IMR-90 (cell line): ENCODE measurements around the gene SFTPA1.
"Not testable (repeated sequence)": the region's sequence is repeated elsewhere in the genome, so short reads cannot be mapped to it uniquely, and the experiment has no call there.

Experiments
- BHLHE40 ChIP-seq: fragments of 150-350 bp; IDR thresholded peaks from 2 replicates; pipeline ENCODE4 v1.6.1; 2016; ENCODE audit warnings: mild to moderate bottlenecking, low read depth, low read length
- CEBPB ChIP-seq: IDR thresholded peaks from 2 replicates; pipeline ENCODE4 v1.6.1; 2012; ENCODE audit warnings: low read depth, low read length, improper control_type of control experiment
- CTCF ChIP-seq: conservative IDR thresholded peaks from 2 replicates; pipeline ENCODE4 v1.5.1; 2012; ENCODE audit warnings: mild to moderate bottlenecking, low read depth, low read length, improper control_type of control experiment
- ELK1 ChIP-seq: fragments of 150-350 bp; IDR thresholded peaks from 2 replicates; pipeline ENCODE4 v1.6.1; 2016; ENCODE audit warnings: low read depth, mild to moderate bottlenecking, low read length, moderate library complexity, borderline replicate concordance
- MAFK ChIP-seq: IDR thresholded peaks from 2 replicates; pipeline ENCODE4 v1.6.1; 2012; ENCODE audit warnings: low read depth, low read length, improper control_type of control experiment
- MAZ ChIP-seq: IDR thresholded peaks from 2 replicates; pipeline ENCODE4 v1.6.1; 2012; ENCODE audit warnings: low read depth, mild to moderate bottlenecking, low read length, improper control_type of control experiment, moderate library complexity, borderline replicate concordance
- MXI1 ChIP-seq: IDR thresholded peaks from 2 replicates; pipeline ENCODE4 v1.6.1; 2012; ENCODE audit warnings: low read depth, mild to moderate bottlenecking, low read length, moderate library complexity, borderline replicate concordance
- POLR2A ChIP-seq: IDR thresholded peaks from 2 replicates; pipeline ENCODE4 v1.6.1; 2012; ENCODE audit warnings: mild to moderate bottlenecking, low read depth, low read length
- RAD21 ChIP-seq: IDR thresholded peaks from 2 replicates; pipeline ENCODE4 v1.6.1; 2012; ENCODE audit warnings: low read length, improper control_type of control experiment
- RCOR1 ChIP-seq: IDR thresholded peaks from 2 replicates; pipeline ENCODE4 v1.6.1; 2012; ENCODE audit warnings: mild to moderate bottlenecking, low read length, improper control_type of control experiment; ENCODE audit not compliant: insufficient replicate concordance
- RFX5 ChIP-seq: IDR thresholded peaks from 2 replicates; pipeline ENCODE4 v1.8.0; 2012; ENCODE audit warnings: low read depth, mild to moderate bottlenecking, low read length, moderate library complexity
- USF2 ChIP-seq: fragments of 150-350 bp; IDR thresholded peaks from 2 replicates; pipeline ENCODE4 v1.6.1; 2017; ENCODE audit warnings: mild to moderate bottlenecking, antibody characterized with exemption, low read length, low read depth

- TF ChIP-seq POLR2A, CTCF, RAD21, CEBPB, MXI1, MAZ, ELK1, USF2, RCOR1, MAFK, BHLHE40, RFX5: not testable (repeated sequence)
Measured at GRCh38 chr10:79599644-79600043, 11.1 kb upstream of the SFTPA1 start.
